SJCRH30 (cell line): ENCODE results near the gene SEMA4D. TPM values are rescaled to one million over a fixed set of nuclear protein-coding genes. Genes with fewer than 3 reads are reported as not detected.

Experiments
- DNase-seq, 2 experiments: peaks; one replicate each; pipeline ENCODE4 v3.0.0-alpha.2; 2015 to 2020
- H3K27ac ChIP-seq: fragments of 250-450 bp; sonication (Bioruptor Pico); 2 replicates; pipeline ENCODE4 v1.5.1; 2020; ENCODE audit warnings: mild to moderate bottlenecking, moderate library complexity
- H3K27me3 ChIP-seq: fragments of 250-450 bp; sonication (Bioruptor Pico); 2 replicates; pipeline ENCODE4 v1.5.1; 2020; ENCODE audit warnings: mild to moderate bottlenecking, moderate library complexity
- H3K36me3 ChIP-seq: fragments of 250-450 bp; sonication (Bioruptor Pico); 2 replicates; pipeline ENCODE4 v1.5.1; 2020; ENCODE audit warnings: mild to moderate bottlenecking, moderate library complexity
- H3K4me1 ChIP-seq: fragments of 250-450 bp; sonication (Bioruptor Pico); 2 replicates; pipeline ENCODE4 v1.5.1; 2020; ENCODE audit warnings: mild to moderate bottlenecking, moderate library complexity
- H3K4me3 ChIP-seq: fragments of 250-450 bp; sonication (Bioruptor Pico); 2 replicates; pipeline ENCODE4 v1.5.1; 2020; ENCODE audit warnings: mild to moderate bottlenecking, moderate library complexity
- H3K9me3 ChIP-seq: fragments of 250-450 bp; sonication (Bioruptor Pico); replicated peaks from 2 replicates; pipeline ENCODE4 v1.5.1; 2020; ENCODE audit warnings: mild to moderate bottlenecking, moderate library complexity
- total RNA-seq: library from RNA; depleted of rRNA; stranded (reverse); fragments of >200 nt; shearing (Covaris generic); gene quantifications from 2 replicates; pipeline ENCODE4 v1.2.3, GENCODE V29; 2014

Gene SEMA4D
- total RNA-seq, 1 experiment from 2014 or later = not detected

- Histone ChIP-seq H3K36me3 (no peaks in the 10 kb centered on the region), H3K9me3 (no peaks in the 10 kb centered on the region), H3K4me3 (no peak overlapping the region), H3K27ac (no peak overlapping the region), H3K4me1 (no peaks in the 10 kb centered on the region), H3K27me3 (0 out of 2 replicates have a peak, but pooled peaks cover 9% of the 10 kb centered on the region)
- DNase-seq = no peak
These were observed 36.8 kb upstream of the SEMA4D start for GRCh38 chr9:89534515-89535287.

DNA sequence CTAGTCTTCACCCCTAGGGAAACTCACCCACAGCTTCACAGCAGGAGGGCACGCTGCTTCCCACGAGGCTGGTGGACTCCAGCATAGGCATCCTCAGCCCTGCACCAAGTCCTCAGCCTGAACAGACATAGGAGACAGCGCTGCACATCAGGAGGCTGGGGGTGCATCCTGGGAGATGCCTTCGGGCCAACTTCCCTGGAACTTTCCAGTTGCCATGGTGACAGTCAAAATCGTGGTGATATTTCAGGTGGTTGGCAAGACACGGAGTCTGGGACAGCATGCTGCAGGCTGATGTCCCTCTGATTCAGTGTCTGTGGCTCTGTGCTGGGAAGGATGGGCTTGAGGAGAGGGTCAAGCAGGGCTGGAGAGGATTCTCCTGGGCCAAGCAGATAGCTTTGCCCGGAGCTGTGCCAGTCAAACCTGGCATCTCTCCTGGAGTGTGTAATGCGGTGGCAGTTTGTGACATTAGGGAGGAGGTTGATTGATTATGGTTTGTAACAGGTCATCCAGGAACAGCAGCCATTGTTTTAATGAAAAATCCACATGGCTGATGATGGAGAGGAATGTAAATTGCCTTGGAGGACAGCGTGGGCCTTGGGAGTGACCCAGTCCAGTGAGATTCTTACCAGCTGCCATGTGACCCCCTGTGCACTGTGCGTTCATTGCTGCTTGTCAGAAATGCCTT is 35.6 kb upstream of the SEMA4D start:
- H3K36me3 ChIP-seq = no peaks in the 10 kb centered on the region
- H3K4me3 ChIP-seq = no peak overlapping the region
- H3K27ac ChIP-seq = no peak overlapping the region
- no peaks in the 10 kb centered on the region for H3K4me1 ChIP-seq
- no peak for DNase-seq
- 0 out of 2 replicates have a peak, but pooled peaks cover 9% of the 10 kb centered on the region for H3K27me3 ChIP-seq
- H3K9me3 ChIP-seq = no peaks in the 10 kb centered on the region

DNA sequence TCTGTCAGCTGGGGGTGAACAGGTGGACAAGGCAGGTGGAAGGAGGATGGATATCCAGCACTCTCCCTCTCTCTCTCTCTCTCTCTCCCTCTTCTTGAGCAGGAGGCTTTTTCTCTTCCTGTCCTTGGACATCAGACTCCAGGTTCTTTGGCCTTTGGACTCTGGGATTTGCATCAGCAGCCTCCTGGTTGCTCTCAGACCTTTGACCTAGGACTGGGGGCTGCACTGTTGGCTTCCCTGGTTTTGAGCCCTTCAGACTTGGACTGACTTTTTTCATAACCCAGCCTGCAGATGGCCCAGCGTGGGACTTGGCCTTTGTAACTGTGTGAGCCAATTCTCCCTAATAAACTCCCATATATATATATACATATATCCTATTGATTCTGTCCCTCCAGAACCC is 35.0 kb upstream of the SEMA4D start:
- H3K4me3 ChIP-seq = no peak overlapping the region
- 0 out of 2 replicates have a peak, but pooled peaks cover 9% of the 10 kb centered on the region for H3K27me3 ChIP-seq
- no peak overlapping the region for H3K27ac ChIP-seq
- no peaks in the 10 kb centered on the region for H3K9me3 ChIP-seq
- H3K4me1 ChIP-seq = no peaks in the 10 kb centered on the region
- no peaks in the 10 kb centered on the region for H3K36me3 ChIP-seq
- DNase-seq = no peak

GRCh38 chr9:89532478-89532877 is 34.6 kb upstream of the SEMA4D start:
- DNase-seq = no peak
- no peak overlapping the region for H3K4me3 ChIP-seq
- H3K4me1 ChIP-seq = no peaks in the 10 kb centered on the region
- no peak overlapping the region for H3K27ac ChIP-seq
- H3K9me3 ChIP-seq = no peaks in the 10 kb centered on the region
- H3K27me3 ChIP-seq = 0 out of 2 replicates have a peak, but pooled peaks cover 9% of the 10 kb centered on the region
- no peaks in the 10 kb centered on the region for H3K36me3 ChIP-seq

GRCh38 chr9:89531766-89532165 is 33.9 kb upstream of the SEMA4D start:
- Histone ChIP-seq H3K4me1 (no peaks in the 10 kb centered on the region), H3K4me3 (no peak overlapping the region), H3K27me3 (0 out of 2 replicates have a peak, but pooled peaks cover 9% of the 10 kb centered on the region), H3K9me3 (no peaks in the 10 kb centered on the region), H3K27ac (no peak overlapping the region), H3K36me3 (no peaks in the 10 kb centered on the region)
- DNase-seq = no peak

GRCh38 chr9:89530726-89531125 is 32.8 kb upstream of the SEMA4D start:
- no peak for DNase-seq
- 0 out of 2 replicates have a peak, but pooled peaks cover 9% of the 10 kb centered on the region for H3K27me3 ChIP-seq
- no peaks in the 10 kb centered on the region for H3K9me3 ChIP-seq
- H3K4me1 ChIP-seq = no peaks in the 10 kb centered on the region
- no peak overlapping the region for H3K4me3 ChIP-seq
- no peak overlapping the region for H3K27ac ChIP-seq
- H3K36me3 ChIP-seq = no peaks in the 10 kb centered on the region

DNA sequence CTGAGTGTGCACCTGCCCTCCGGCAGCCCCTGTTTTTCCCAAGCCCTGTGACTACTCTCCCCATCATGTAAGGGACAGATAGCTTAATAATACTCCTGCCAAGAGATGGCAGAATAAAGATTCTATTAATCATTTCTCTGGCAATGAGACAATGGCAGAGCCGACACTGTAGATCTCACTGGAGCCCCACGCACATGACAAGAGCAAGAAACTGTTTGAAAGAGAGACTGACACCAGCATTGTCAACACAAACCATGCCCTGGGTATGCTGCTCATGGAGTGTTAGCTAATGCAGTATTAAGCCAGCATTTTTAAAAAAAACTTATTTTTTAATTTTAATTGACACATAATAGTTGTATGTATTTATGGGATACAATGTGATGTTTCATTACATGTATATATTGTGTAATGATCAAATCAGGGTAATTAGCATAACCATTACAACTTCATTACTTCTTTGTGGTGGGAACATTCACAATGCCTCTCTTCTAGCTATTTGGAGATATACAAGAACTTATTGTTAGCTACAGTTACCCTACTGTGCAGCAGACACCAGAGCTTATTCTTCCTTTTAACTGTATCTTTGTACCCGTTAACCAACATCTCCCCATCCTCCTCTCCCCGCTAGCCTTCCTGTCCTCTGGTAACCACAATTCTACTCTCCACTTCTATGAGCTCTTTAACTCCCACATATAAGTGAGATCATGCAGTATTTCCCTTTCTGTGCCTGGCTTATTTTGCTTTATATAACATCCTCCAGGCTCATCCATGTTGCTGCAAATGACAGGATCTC is 31.5 kb upstream of the SEMA4D start:
- no peaks in the 10 kb centered on the region for H3K4me1 ChIP-seq
- H3K36me3 ChIP-seq = no peaks in the 10 kb centered on the region
- H3K27me3 ChIP-seq = 0 out of 2 replicates have a peak, but pooled peaks cover 9% of the 10 kb centered on the region
- H3K4me3 ChIP-seq = no peak overlapping the region
- DNase-seq = no peak
- H3K27ac ChIP-seq = no peak overlapping the region
- H3K9me3 ChIP-seq = no peaks in the 10 kb centered on the region

- no peak for DNase-seq
- H3K4me3 ChIP-seq = no peak overlapping the region
- 0 out of 2 replicates have a peak, but pooled peaks cover 9% of the 10 kb centered on the region for H3K27me3 ChIP-seq
- no peaks in the 10 kb centered on the region for H3K9me3 ChIP-seq
- H3K36me3 ChIP-seq = no peaks in the 10 kb centered on the region
- H3K27ac ChIP-seq = no peak overlapping the region
- no peaks in the 10 kb centered on the region for H3K4me1 ChIP-seq
These were observed 30.6 kb upstream of the SEMA4D start for GRCh38 chr9:89528540-89528939.

GRCh38 chr9:89528131-89528530 is 30.2 kb upstream of the SEMA4D start:
- DNase-seq = no peak
- Histone ChIP-seq H3K36me3 (no peaks in the 10 kb centered on the region), H3K4me1 (no peaks in the 10 kb centered on the region), H3K27ac (no peak overlapping the region), H3K4me3 (no peak overlapping the region), H3K27me3 (0 out of 2 replicates have a peak, but pooled peaks cover 9% of the 10 kb centered on the region), H3K9me3 (no peaks in the 10 kb centered on the region)

DNA sequence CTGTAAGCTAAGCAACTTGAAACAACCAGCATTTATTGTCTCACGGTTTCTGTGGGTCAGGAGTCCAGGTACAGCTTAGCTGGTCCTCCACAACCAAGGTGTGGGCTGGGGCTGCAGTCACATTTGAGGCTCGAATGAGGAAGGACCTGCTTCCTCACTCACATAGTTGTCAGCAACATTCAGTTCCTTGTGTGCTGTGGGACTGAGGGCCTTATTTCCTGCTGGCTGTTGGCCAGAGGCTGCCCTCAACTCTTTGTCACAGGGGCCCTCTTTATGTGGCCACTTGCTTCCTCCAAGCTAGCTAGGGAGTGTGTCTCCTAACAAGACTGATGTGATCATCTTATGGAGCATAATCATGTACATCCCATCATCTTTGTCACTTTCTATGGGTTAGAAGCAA is 29.2 kb upstream of the SEMA4D start:
- 0 out of 2 replicates have a peak, but pooled peaks cover 7% of the 10 kb centered on the region for H3K27me3 ChIP-seq
- no peaks in the 10 kb centered on the region for H3K9me3 ChIP-seq
- H3K27ac ChIP-seq = no peak overlapping the region
- H3K4me1 ChIP-seq = no peaks in the 10 kb centered on the region
- H3K36me3 ChIP-seq = no peaks in the 10 kb centered on the region
- no peak for DNase-seq
- H3K4me3 ChIP-seq = no peak overlapping the region

- 0 out of 2 replicates have a peak, but pooled peaks cover 5% of the 10 kb centered on the region for H3K27me3 ChIP-seq
- no peak overlapping the region for H3K4me3 ChIP-seq
- no peaks in the 10 kb centered on the region for H3K9me3 ChIP-seq
- H3K36me3 ChIP-seq = no peaks in the 10 kb centered on the region
- DNase-seq = no peak
- H3K4me1 ChIP-seq = no peaks in the 10 kb centered on the region
- no peak overlapping the region for H3K27ac ChIP-seq
These were observed 28.8 kb upstream of the SEMA4D start for GRCh38 chr9:89526667-89527066.

DNA sequence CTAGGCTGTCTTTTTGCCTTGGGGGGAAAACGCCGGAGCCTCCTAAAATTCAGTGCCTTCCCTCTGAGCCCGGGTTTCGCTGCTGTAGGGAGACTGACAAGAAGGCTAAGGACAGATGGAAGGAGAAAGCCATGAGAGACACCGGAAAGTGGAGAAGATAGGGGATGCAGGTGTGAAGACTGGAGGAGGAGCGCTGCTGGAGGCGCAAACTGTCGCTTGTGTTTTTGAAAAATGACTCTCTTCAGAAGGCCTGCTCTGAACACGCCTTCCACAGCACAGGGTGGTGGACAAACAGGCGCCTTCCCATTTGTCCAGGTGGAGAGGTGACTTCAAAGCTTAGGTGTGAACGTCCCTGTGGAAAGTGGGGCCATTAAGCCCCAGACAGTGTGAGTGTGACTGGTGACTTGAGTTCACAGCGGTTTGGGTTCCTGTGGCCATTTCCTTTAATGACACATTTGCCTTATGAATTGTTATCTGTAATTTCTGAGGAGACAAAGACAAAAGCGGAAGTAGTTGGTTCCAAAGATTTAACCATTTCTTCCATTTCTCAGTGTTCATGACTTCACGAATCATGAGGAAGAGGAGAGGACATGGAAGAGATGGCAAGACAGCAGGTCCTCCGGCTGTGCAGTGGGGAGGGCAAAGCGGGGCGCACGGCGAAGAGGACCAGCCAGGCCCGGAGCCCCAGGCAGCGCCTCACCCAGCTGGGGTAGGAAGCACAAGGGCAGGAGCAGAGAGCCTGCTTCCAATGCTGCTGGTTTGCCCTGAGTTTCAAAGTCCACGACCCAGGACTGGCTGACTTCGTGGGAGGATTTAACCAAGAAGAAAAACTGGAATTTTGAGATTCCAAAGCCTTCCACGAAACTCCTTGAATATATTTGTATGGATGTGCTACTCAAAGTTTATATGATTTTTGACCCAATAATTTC is 27.8 kb upstream of the SEMA4D start:
- Histone ChIP-seq H3K27ac (no peak overlapping the region), H3K4me1 (no peaks in the 10 kb centered on the region), H3K9me3 (no peaks in the 10 kb centered on the region), H3K27me3 (0 out of 2 replicates have a peak, but pooled peaks cover 3% of the 10 kb centered on the region), H3K4me3 (no peak overlapping the region), H3K36me3 (no peaks in the 10 kb centered on the region)
- no peak for DNase-seq

DNA sequence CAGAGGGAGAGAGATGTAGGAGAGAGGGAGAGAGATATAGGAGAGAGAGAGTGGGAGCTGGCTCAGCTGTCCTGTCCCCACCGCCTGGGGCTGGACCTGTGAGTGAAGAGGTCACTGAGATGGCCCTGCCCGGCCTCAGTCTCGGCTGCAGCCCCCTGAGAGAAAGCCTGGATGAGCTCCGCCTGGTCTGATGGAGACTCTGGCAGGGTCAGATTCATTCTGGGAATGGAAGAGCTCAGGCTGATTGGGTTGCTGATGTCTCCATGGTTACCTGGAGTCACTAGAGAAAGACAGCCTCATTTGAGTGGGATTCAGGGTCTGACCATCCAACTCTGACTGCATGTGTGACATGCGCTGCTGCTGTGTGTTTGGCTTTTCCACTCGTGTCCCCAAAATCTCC is 27.1 kb upstream of the SEMA4D start:
- no peak overlapping the region for H3K4me3 ChIP-seq
- no peaks in the 10 kb centered on the region for H3K36me3 ChIP-seq
- no peaks in the 10 kb centered on the region for H3K27me3 ChIP-seq
- no peaks in the 10 kb centered on the region for H3K4me1 ChIP-seq
- no peak overlapping the region for H3K27ac ChIP-seq
- DNase-seq = no peak
- no peaks in the 10 kb centered on the region for H3K9me3 ChIP-seq

- no peaks in the 10 kb centered on the region for H3K4me1 ChIP-seq
- H3K27me3 ChIP-seq = no peaks in the 10 kb centered on the region; the same call in 1 of the 2 replicates
- no peak for DNase-seq
- no peaks in the 10 kb centered on the region for H3K9me3 ChIP-seq
- H3K27ac ChIP-seq = no peak overlapping the region
- H3K4me3 ChIP-seq = no peak overlapping the region
- H3K36me3 ChIP-seq = no peaks in the 10 kb centered on the region
These were observed 26.0 kb upstream of the SEMA4D start for GRCh38 chr9:89523948-89524347.
